Right renal cortex interstitium (tissue), 3 donors: ENCODE results near the gene IGSF22. TPM values are rescaled to one million over a fixed set of nuclear protein-coding genes. Genes with fewer than 3 reads are reported as not detected.

Experiments
- DNase-seq, 3 donors: peaks; one replicate each; pipeline ENCODE4 v3.0.0-alpha.2; 2013; ENCODE audit warnings: low read depth in 3 of 3, low spot score in 2 of 3
- polyA plus RNA-seq, 3 donors: library from polyadenylated mRNA; unstranded; fragments of 120-200 nt; gene quantifications; one replicate each; pipeline ENCODE4 v1.2.1, GENCODE V29; 2013; ENCODE audit not compliant: insufficient read length in 3 of 3

IGSF22 gene
- polyA plus RNA-seq, result 1 to 10 TPM; 1.3 to 1.7 (median 1.4) TPM

GRCh38 chr11:18726040-18726439, at the start of gene IGSF22:
TSS of gene IGSF22 (minus strand) at chr11:18726188. CDS start at chr11:18724236, 1,952 bp downstream.
- DNase-seq, result no peak

- no peak for DNase-seq
Observed at GRCh38 chr11:18774801-18775200, 48.8 kb upstream of the IGSF22 start.

GRCh38 chr11:18773681-18774080, 47.7 kb upstream of the IGSF22 start:
- DNase-seq, result no peak

DNA sequence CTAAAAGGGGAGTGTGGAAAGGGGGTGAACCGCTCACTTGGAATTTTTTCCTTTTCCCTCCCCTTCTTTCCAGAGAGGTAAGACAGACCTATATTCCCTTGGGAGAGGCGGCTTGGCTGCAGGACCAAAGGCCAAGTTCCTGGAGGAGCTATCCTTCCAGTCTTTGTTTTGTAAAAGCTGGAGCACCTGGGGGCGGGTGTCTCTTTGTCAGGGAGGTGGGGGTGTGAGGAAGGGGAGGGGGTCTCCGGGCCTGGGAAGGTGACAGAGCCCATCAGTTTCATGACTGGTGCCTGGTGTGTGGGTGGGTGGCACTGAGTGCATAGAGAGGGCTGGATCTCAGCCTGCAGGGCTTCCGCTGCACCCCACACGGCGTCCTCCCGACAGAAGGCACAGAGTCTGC, 47.1 kb upstream of the IGSF22 start:
- no peak for DNase-seq

DNA sequence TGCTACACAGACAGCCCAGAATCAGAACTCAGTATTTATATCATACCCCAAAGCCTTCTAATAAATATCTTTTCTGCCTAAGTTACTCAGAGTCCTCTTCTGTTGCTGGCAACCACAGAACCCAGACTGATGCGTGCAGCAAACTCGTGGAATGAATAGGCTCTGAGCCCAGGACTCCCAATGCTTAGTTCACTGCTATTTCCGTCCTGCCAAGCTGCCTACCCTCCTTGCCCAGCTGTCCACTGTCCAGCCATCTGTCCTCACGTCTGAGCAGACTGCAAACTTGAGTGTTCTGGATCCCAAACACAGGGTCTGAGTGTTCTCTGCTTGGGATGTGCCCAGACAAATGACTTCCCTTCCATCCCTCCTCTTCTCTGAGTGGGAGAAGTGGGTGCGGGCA, 46.2 kb upstream of the IGSF22 start:
- DNase-seq, result no peak

DNA sequence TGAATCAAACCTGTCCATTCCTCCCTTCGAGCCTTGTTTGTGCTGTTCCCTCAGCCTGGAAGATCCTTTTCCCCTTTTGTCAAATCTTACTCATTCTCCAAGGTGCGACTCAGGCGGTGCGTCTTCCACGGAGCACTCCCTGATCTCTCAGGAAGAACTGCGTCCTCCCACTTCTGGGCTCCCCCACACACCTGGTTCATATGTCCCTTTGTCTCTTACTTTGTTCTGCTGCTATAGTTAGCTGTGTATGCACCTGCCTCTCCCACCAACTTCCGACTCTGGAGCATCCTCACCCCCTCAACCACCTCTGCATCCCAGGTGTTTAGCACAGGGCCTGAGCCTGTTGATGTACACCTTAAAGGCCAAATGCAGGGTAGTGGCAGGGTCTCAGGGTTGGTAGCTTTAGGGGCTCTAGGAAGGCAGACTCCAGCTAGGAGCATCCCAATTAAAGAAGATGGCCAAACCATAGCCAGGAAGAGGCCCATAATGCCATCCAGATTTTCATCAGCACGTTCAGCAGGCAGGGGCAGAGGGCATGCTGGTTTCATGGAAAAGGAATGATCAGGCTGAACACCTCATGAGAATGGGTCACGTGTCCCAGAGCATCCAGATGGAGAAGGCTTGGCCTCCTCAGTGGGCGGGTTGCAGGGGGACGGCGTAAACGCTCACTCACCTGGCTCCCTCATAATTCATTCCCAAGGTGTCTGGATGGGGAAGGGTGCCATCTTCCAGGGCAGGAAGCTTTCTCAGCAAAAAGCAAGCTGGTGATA, 45.5 kb upstream of the IGSF22 start:
- no peak for DNase-seq

GRCh38 chr11:18770479-18771125, 44.6 kb upstream of the IGSF22 start:
- DNase-seq, result no peak

DNA sequence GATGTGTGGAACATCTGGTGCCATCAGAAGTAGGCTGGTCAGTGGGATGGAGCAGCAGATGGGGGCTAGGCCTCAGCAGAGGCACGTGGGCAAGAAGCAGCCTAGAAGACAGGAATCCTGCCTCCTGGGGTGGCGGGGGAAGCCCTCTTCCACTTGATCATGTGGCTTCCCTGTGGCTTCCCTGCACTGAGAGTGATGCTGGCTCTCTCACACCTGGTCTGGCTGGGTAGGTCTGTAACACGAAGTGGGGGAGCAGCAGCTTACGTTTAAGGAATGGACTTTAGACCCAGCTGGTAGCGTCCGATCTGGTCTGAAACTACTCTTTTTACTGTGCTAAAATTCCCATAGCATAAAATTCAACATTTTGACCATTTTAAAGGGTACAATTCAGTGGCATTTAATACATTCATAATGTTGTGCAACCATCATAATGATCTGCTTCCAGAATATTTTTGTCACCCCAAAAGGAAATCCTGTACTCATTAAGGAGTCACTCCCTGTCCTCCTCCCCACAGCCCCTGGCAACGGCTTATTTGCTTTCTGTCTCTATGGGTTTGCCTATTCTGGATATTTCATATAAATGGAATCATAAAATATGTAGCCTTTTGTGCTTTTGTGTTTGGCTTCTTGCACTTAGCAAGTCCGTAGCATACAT, 43.9 kb upstream of the IGSF22 start:
- no peak for DNase-seq

DNA sequence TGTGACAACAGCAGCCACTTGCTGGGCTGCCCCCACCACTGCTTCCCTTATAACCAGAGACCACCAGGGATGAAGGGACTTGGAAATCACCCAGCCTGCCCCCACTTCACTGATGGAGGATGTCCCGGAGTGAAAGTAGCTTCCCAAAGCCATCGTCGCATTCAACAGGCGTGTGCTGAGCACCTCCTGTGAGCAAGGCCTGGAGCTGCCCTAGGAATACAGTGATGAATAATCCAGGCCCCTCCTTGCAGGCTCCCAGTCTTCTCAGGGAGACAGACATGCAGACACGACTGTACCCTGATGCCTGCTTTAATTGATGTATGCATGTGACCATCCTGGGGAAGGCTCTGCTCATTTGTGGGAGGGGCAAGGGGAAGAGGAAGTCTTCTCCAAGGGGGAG, 43.0 kb upstream of the IGSF22 start:
- no peak for DNase-seq

GRCh38 chr11:18768472-18768901, 42.5 kb upstream of the IGSF22 start:
- DNase-seq, result no peak

DNA sequence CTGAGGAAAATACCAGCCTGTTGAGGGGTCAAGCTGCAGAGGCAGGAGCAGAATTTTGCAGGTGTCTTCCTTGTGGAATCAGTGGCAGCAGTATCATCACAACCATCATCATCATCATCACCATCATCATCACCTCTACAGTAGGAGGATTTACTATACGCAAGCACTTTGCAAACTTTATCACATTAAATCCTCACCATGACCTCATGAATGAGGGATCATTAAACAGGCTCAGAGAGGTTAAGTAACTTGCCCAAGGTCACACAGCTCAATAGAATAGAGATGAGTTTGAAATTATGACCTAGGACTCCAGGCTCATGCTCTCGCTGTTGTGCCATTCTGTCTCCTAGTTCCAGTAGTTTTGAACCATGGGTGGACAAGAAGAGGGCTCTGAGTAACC, 40.0 kb upstream of the IGSF22 start:
- DNase-seq, result no peak

DNA sequence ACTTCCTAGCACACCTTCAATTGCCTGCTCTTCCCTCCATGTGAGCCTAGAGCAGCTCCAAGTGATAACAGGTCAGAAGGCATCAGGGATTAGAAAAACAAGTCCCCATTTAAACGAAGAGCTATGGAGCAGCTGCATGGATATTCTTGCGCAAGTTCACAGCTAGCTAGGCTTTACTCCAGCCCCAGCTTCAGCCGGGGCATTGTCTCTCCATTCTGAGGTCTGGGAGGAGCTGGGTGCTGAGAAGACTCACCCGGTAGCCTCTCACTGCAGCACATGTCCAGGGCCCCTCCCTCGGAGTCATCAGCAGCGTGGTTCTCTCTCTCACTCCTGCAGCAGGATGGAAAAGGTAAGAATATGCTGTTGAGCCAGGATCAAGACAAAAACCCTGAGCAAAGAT, 39.6 kb upstream of the IGSF22 start:
- DNase-seq, result no peak

DNA sequence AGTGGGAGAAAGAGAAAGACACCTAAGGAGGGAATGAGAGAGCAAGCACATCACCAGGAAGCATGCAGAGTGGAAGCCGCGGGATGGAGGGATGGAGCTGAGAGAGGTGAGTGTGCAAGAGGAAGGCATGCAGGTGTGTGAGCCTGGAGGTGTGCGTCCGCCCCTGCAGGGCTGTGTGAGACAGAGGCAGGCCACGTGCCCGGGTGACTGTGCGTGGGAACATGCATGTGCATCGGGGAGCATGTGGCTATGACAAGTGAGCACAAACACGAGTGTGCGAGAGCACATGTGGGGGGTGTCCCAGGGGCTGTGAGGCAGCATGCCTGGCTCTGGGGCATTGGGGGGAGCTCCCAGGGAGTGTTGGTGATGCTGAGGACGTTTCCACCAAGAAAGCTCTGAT, 35.8 kb upstream of the IGSF22 start:
- no peak for DNase-seq

DNA sequence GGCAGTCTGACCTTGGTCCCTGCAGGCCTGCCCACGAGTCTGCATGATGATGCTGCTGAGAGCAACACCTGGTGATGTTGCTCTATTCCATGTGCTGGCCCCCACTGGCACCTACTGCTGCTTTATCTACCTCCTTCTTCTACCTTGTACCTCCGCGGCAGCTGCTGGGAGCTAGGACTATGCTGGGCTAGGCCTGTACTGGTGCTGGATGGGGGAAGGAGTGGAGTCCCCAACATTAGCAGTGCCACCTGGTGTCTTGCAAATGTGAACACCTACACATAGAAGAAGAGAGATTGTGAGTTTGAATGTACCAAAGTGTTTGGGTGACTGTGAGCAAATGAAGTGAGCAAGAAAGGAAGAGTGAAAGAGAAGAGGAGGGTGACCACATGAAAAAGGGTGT, 35.2 kb upstream of the IGSF22 start:
- no peak for DNase-seq

DNA sequence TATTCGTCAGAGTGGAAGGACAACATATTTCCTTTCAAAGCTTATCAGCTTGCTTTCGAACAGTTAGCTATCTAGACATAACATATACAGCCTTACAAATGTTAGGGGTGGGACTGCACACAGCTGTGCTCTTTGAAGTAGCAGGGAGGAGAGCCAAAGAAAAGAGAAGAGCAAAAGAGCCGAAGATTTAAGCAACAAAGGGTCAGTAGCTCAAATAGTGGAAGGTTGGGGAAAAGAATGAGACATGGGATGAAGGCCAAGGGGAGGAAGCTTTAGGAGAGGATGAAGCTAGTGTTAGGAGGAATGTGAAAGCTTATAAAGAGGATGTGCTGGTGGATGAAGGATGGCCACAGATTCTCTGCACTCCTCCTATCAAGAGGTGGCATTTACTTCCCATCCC, 31.8 kb upstream of the IGSF22 start:
- DNase-seq, result peak in 2 of 3 donors; percentile 2 to 6

DNA sequence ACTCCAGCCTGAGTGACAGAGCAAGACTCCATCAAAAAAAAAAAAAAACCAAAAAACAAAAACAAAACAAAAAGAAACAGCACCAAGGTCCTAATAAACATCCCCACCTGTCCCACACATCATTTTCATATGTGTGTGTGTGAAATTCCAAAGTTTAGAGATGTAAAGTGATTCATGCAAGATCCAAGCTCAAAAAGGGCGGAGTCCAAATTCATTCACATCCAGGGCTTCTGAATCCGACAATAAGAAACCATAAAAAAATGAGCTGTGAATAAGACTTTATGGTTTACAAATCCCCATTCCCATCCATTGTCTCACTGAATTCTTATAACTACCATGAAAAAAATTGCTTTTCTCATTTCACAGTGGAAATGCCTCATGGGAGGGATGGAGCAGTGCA, 30.9 kb upstream of the IGSF22 start:
- DNase-seq, result no peak

DNA sequence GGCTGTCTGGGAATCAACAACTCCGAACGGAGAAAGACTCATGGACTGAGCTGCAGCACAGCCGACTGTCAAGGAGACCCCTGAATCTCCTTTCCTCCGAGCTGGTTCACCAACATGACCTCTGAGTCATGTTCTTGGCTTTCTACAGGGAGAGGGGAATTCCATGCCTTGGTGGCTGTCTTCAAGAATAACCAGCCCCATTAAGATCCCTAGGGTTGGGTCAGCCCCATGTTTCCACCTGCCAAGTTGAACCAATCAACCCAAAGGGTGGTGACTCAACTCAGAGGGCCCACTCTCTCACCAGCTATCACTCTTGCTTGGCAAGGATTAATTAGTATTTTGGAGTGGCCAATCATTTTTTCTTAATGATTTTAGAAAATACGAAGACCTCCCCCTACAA, 28.3 kb upstream of the IGSF22 start:
- DNase-seq, result no peak

- no peak for DNase-seq
Observed at GRCh38 chr11:18752502-18752901, 26.5 kb upstream of the IGSF22 start.

DNA sequence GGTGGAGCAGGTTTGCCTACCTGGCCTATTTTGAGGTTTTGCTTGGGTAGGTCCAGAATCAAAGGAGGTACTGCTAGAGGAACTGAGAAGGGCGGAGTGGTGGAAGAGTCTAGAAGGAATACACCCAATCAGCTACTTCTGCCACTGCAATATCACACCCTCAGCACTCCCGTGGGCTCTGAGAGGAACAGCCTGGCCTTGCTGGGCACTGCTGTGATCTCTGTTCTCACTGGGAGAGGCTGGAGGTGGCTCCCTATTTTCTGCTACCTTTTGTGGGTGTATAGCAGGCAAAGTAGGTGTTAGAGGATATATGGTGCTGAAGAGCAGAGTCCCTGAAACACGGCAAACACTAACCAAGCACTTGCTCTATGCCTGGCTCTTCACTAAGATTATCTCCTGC, 25.0 kb upstream of the IGSF22 start:
- no peak for DNase-seq

- DNase-seq, result no peak
Observed at GRCh38 chr11:18749681-18750319, 23.8 kb upstream of the IGSF22 start.

- DNase-seq, result no peak
Observed at GRCh38 chr11:18748766-18749365, 22.9 kb upstream of the IGSF22 start.
